Pancreas (tissue), 10 donors: ENCODE data around the gene LIFR. TPM values are rescaled to one million over a fixed set of nuclear protein-coding genes. Genes with fewer than 3 reads are reported as not detected.

Experiments
- ATAC-seq, 4 donors: fragments of 200-7000 bp; cut with Tn5 transposase; one replicate each; pipeline versions ENCODE4 v1.8.0 to v1.9.1; 2020; ENCODE audit warnings: mild to moderate bottlenecking in 4 of 4, moderate library complexity in 4 of 4
- DNase-seq, 6 donors: peaks; one replicate each; pipeline ENCODE4 v3.0.0-alpha.2; 2020
- FAIRE-seq: peaks from 2 replicates; lab custom pipeline; 2012; peaks lifted over from hg19 to GRCh38; lab: Jason Lieb, UNC
- H3K27ac ChIP-seq, 4 donors: fragments of 200-600 bp; sonication (generic); 1 replicate in 3 of 4; 2 replicates in 1 of 4; pipeline versions ENCODE4 v1.5.0 to v1.8.0; 2020
- H3K27me3 ChIP-seq, 4 donors: fragments of 200-600 bp; one replicate each; pipeline ENCODE4 v1.8.0; 2021
- H3K36me3 ChIP-seq, 3 donors: fragments of 200-600 bp; sonication (generic) in 1 of 3; one replicate each; pipeline versions ENCODE4 v1.5.0 to v1.8.0; 2020 to 2021
- H3K4me1 ChIP-seq, 3 donors: fragments of 200-600 bp; one replicate each; pipeline ENCODE4 v1.8.0; 2021
- H3K4me3 ChIP-seq, 4 donors: fragments of 200-600 bp; sonication (generic) in 2 of 4; one replicate each; pipeline versions ENCODE4 v1.5.0 to v1.8.0; 2020 to 2021
- H3K9me3 ChIP-seq, 4 donors: fragments of 200-600 bp; one replicate each; pipeline ENCODE4 v1.8.0; 2021
- CTCF ChIP-seq, 4 donors: fragments of 200-600 bp; sonication (generic) in 3 of 4; IDR thresholded peaks; one replicate each; pipeline versions ENCODE4 v1.5.0 to v1.8.0; 2021; ENCODE audit warnings: antibody characterized with exemption in 4 of 4
- whole genome bisulfite sequencing, 2 donors: extraction: QIAGEN DNeasy Blood & Tissue Kit; methylation state at CpG; one replicate each; pipeline ENCODE4 v1.1.7; 2013; 5-methylcytosine and 5-hydroxymethylcytosine counted together
- intact Hi-C, 3 donors: fragments of 100-400 bp; cut with DNase I; formaldehyde crosslinking; loops; one replicate each; pipeline versions ENCODE4 v1.11.1 to v1.14.2; 2022
- polyA plus RNA-seq, 2 donors: library from polyadenylated mRNA; stranded (reverse); fragments of 200-250 nt; gene quantifications; one replicate each; pipeline ENCODE4 v1.2.3, GENCODE V29; 2013
- total RNA-seq, 6 donors: library from RNA; stranded (reverse); fragmentation: NEBNext Ultra II Directional in 4 of 6; extraction: Animal tissue kit (Norgen Biotek cat#: 25700) in 4 of 6; gene quantifications; one replicate each; pipeline versions ENCODE4 v1.2.1 to v1.2.4, GENCODE V29; 2021 to 2023
- donor health status: healthy with polysubstance abuse.
- donor health status: DM: no; HTN: no; CAD: no; lungs with moderate emphysema.
- donor health status: DM: no; HTN: no; CAD: no.
- donor health status: control.
- donor health status: control.
- donor health status: Bipolar disorder and iron deficiency.
- donor health status: DM: yes; HTN: yes; CAD: no.
- donor health status: DM: no; HTN: no; CAD: no.
- donor health status: DM: no; HTN: no; CAD: no.
- donor health status: DM: yes; HTN: yes; CAD: no.

Gene LIFR
- total and polyA plus RNA-seq, 8 donors: 4.1 to 32.5 (median 19.1) TPM

- no peak for TF ChIP-seq CTCF (IDR thresholded peaks at IDR 0.05)
- H3K36me3 ChIP-seq: no peaks in the 10 kb centered on the region
- peak overlapping the region; percentile 54 to 85 (median 70) for H3K4me3 ChIP-seq
- no peaks in the 10 kb centered on the region for H3K27me3 ChIP-seq
- intact Hi-C loops: no loop called here
- H3K9me3 ChIP-seq: no peaks in the 10 kb centered on the region
- DNase-seq (peak in 2 of 6 donors; percentile 33 to 38), FAIRE-seq (no peak), ATAC-seq (peak; percentile 40 to 69 (median 48))
- WGBS, 2 donors: 0 to 1% methylated on average over 36 to 68 of the region's 68 CpGs
- H3K27ac ChIP-seq: peak overlapping the region; percentile 56 to 99 (median 72)
- H3K4me1 ChIP-seq: peaks cover 10 to 17% (median 14%) of the 10 kb centered on the region in 3 donors
These were observed 303 bp downstream of the LIFR start for GRCh38 chr5:38556088-38556598.

GRCh38 chr5:38555354-38556087 lies 925 bp downstream of the LIFR start:
- Histone ChIP-seq H3K36me3 (no peaks in the 10 kb centered on the region), H3K27me3 (no peaks in the 10 kb centered on the region), H3K9me3 (no peaks in the 10 kb centered on the region), H3K4me3 (peak overlapping the region; percentile 54 to 85 (median 70)), H3K27ac (peak overlapping the region; percentile 56 to 99 (median 72)), H3K4me1 (peaks cover 10 to 19% (median 19%) of the 10 kb centered on the region in 3 donors)
- no peak for TF ChIP-seq CTCF (IDR thresholded peaks at IDR 0.05)
- WGBS, 2 donors: 10 to 12% methylated on average over 11 of the region's 11 CpGs
- no peak for FAIRE-seq
- no peak for DNase-seq
- no peak for ATAC-seq
- intact Hi-C loops: no loop called here

GRCh38 chr5:38554861-38555260 lies 1.6 kb downstream of the LIFR start:
- DNase-seq (no peak), ATAC-seq (no peak), FAIRE-seq (no peak)
- Histone ChIP-seq H3K36me3 (no peaks in the 10 kb centered on the region), H3K4me1 (peaks cover 14 to 24% (median 19%) of the 10 kb centered on the region in 3 donors), H3K4me3 (peak overlapping the region in 2 of 4 donors; percentile 77 to 85), H3K27me3 (no peaks in the 10 kb centered on the region), H3K9me3 (no peaks in the 10 kb centered on the region), H3K27ac (peak overlapping the region in 2 of 4 donors; percentile 3 to 99)
- TF ChIP-seq CTCF (IDR thresholded peaks at IDR 0.05): no peak
- intact Hi-C loops: no loop called here
- WGBS, 2 donors: 26 to 37% methylated on average over 4 of the region's 4 CpGs

- H3K27me3 ChIP-seq: no peaks in the 10 kb centered on the region
- ATAC-seq (no peak), FAIRE-seq (no peak), DNase-seq (no peak)
- peaks cover 10 to 22% (median 17%) of the 10 kb centered on the region in 3 donors for H3K4me1 ChIP-seq
- H3K36me3 ChIP-seq: no peaks in the 10 kb centered on the region
- H3K4me3 ChIP-seq: peak overlapping the region in 1 of 4 donors; percentile 85
- no peak for TF ChIP-seq CTCF (IDR thresholded peaks at IDR 0.05)
- intact Hi-C loops: no loop called here
- WGBS, 2 donors: 59 to 61% methylated on average over 3 of the region's 3 CpGs
- H3K27ac ChIP-seq: peak overlapping the region in 2 of 4 donors; percentile 3 to 99
- H3K9me3 ChIP-seq: no peaks in the 10 kb centered on the region
These were observed 2.0 kb downstream of the LIFR start for GRCh38 chr5:38554403-38554802.
